Mesendoderm (in vitro differentiated cells): Measurements from ENCODE around the gene TANK.
"Not testable (repeated sequence)": the region's sequence is repeated elsewhere in the genome, so short reads cannot be mapped to it uniquely, and the experiment has no call there.

Source experiments
- DNase-seq: peaks from one replicate; pipeline ENCODE4 v3.0.0; 2013
- H2AK5ac ChIP-seq: 2 replicates; pipeline ENCODE4 v1.6.1; 2013; ENCODE audit warnings: low read length, inconsistent platforms
- H2BK120ac ChIP-seq: 2 replicates; pipeline ENCODE4 v1.6.1; 2013; ENCODE audit warnings: low read depth, mild to moderate bottlenecking, low read length, moderate library complexity, mixed read lengths
- H2BK15ac ChIP-seq: replicated peaks from 2 replicates; pipeline ENCODE4 v1.6.1; 2013; ENCODE audit warnings: low read depth, mild to moderate bottlenecking, moderate library complexity
- H2BK5ac ChIP-seq: 2 replicates; pipeline ENCODE4 v1.6.1; 2013; ENCODE audit warnings: low read length, inconsistent platforms
- H3K18ac ChIP-seq: 2 replicates; pipeline ENCODE4 v1.6.1; 2013; ENCODE audit warnings: mild to moderate bottlenecking, low read length, mixed read lengths
- H3K23ac ChIP-seq: one replicate; pipeline ENCODE4 v1.6.1; 2013; ENCODE audit warnings: low read length
- H3K27ac ChIP-seq: 2 replicates; pipeline ENCODE4 v1.5.1; 2013; ENCODE audit warnings: low read depth, mild to moderate bottlenecking, inconsistent platforms, low read length, moderate library complexity
- H3K27me3 ChIP-seq: 2 replicates; pipeline ENCODE4 v1.6.1; 2013; ENCODE audit warnings: low read length, control low read depth, mild to moderate bottlenecking, inconsistent platforms; ENCODE audit not compliant: insufficient read depth, poor library complexity
- H3K36me3 ChIP-seq: 2 replicates; pipeline ENCODE4 v1.6.1; 2013; ENCODE audit warnings: low read length, inconsistent platforms; ENCODE audit not compliant: control insufficient read depth, insufficient read depth
- H3K4ac ChIP-seq: one replicate; pipeline ENCODE4 v1.6.1; 2013; ENCODE audit warnings: low read depth, mild to moderate bottlenecking, low read length, moderate library complexity
- H3K4me1 ChIP-seq: 2 replicates; pipeline ENCODE4 v1.6.1; 2013; ENCODE audit warnings: low read depth, low read length, inconsistent platforms; ENCODE audit not compliant: control insufficient read depth
- H3K4me2 ChIP-seq: 2 replicates; pipeline ENCODE4 v1.6.1; 2013; ENCODE audit warnings: low read length
- H3K4me3 ChIP-seq: 2 replicates; pipeline ENCODE4 v1.5.1; 2013; ENCODE audit warnings: mild to moderate bottlenecking, low read length
- H3K56ac ChIP-seq: one replicate; pipeline ENCODE4 v1.6.1; 2013; ENCODE audit warnings: low read length
- H3K79me1 ChIP-seq: 2 replicates; pipeline ENCODE4 v1.6.1; 2013; ENCODE audit warnings: low read length, inconsistent platforms
- H3K79me2 ChIP-seq: 2 replicates; pipeline ENCODE4 v1.6.1; 2013; ENCODE audit warnings: mild to moderate bottlenecking, low read length; ENCODE audit not compliant: control insufficient read depth, insufficient read depth
- H3K9ac ChIP-seq: 2 replicates; pipeline ENCODE4 v1.6.1; 2013; ENCODE audit warnings: low read length, inconsistent platforms
- H4K5ac ChIP-seq: one replicate; pipeline ENCODE4 v1.6.1; 2013; ENCODE audit warnings: low read length
- H4K8ac ChIP-seq: one replicate; pipeline ENCODE4 v1.6.1; 2013; ENCODE audit warnings: low read depth, mild to moderate bottlenecking, control low read depth, low read length, moderate library complexity
- WGBS: extraction: QIAGEN DNeasy Blood & Tissue Kit; methylation state at CpG from one replicate; pipeline ENCODE4 v1.1.7; 2013; ENCODE audit warnings: low lambda C conversion rate, missing lambda C conversion rate; ENCODE audit not compliant: insufficient coverage; ENCODE audit errors: extremely low coverage; 5-methylcytosine and 5-hydroxymethylcytosine counted together

The TANK gene

DNA sequence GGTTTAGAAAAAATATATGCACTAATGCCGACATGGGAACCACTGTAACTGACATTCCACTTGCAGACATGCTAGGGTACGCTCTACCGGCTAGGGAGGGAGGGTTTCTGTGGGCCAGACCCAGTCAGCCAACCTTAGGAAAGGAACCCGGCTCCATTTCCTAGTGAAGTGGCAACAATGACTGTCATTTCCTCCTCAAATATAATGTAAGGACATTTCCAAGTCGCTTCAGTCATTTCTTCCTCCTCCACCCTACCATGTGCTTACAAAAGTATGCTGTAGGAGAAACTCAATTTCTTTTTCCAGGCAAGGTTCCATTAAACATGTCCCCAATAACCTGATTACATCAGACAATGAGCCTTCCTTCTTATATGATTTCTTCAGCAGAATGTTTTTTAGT is 83.7 kb downstream of the TANK start:
- peaks cover 4% of the 10 kb centered on the region for H3K4me1 ChIP-seq
- no peak overlapping the region for H3K4me3 ChIP-seq
- H3K18ac ChIP-seq = peak overlapping the region; percentile 96
- H3K9ac ChIP-seq = peak overlapping the region; percentile 40
- H3K27ac ChIP-seq = peak overlapping the region; percentile 55
- no peak overlapping the region for H3K4ac ChIP-seq
- H3K27me3 ChIP-seq = no peaks in the 10 kb centered on the region
- no peak overlapping the region for H3K23ac ChIP-seq
- no peaks in the 10 kb centered on the region for H3K79me2 ChIP-seq
- no peak overlapping the region for H2BK5ac ChIP-seq
- no peak overlapping the region for H4K5ac ChIP-seq
- H2AK5ac ChIP-seq = no peak overlapping the region
- no peaks in the 10 kb centered on the region for H3K36me3 ChIP-seq
- peak overlapping the region; percentile 67 for H4K8ac ChIP-seq
- DNase-seq = peak; percentile 36
- peak overlapping the region; percentile 61 for H3K56ac ChIP-seq
- H3K79me1 ChIP-seq = no peaks in the 10 kb centered on the region
- WGBS = no CpG with 5 or more reads among the region's 5 CpGs
- peak overlapping the region; percentile 82 for H2BK120ac ChIP-seq
- H3K4me2 ChIP-seq = peak overlapping the region; percentile 0
- no peak overlapping the region for H2BK15ac ChIP-seq

GRCh38 chr2:161244387-161245260 is 84.4 kb downstream of the TANK start:
- peak overlapping the region; percentile 81 for H3K56ac ChIP-seq
- no CpG with 5 or more reads among the region's 53 CpGs for WGBS
- H3K18ac ChIP-seq = peak overlapping the region; percentile 100
- H3K4ac ChIP-seq = peak overlapping the region; percentile 97
- H2AK5ac ChIP-seq, H4K8ac ChIP-seq, H3K23ac ChIP-seq, H3K79me2 ChIP-seq, H4K5ac ChIP-seq, H3K79me1 ChIP-seq, H3K27me3 ChIP-seq, H3K4me1 ChIP-seq, H3K36me3 ChIP-seq, H2BK5ac ChIP-seq, H2BK15ac ChIP-seq, H2BK120ac ChIP-seq: not testable (repeated sequence)
- H3K27ac ChIP-seq = peak overlapping the region; percentile 81
- peak; percentile 97 for DNase-seq
- peak overlapping the region; percentile 50 for H3K4me2 ChIP-seq
- peak overlapping the region; percentile 30 for H3K4me3 ChIP-seq
- H3K9ac ChIP-seq = peak overlapping the region; percentile 70

- peaks cover 4% of the 10 kb centered on the region for H3K4me1 ChIP-seq
- H3K4me2 ChIP-seq = no peak overlapping the region
- H3K56ac ChIP-seq = peak overlapping the region; percentile 51
- no peaks in the 10 kb centered on the region for H3K79me2 ChIP-seq
- H3K9ac ChIP-seq = peak overlapping the region; percentile 59
- H2AK5ac ChIP-seq = no peak overlapping the region
- no peak overlapping the region for H2BK5ac ChIP-seq
- H3K23ac ChIP-seq = no peak overlapping the region
- H3K4ac ChIP-seq = no peak overlapping the region
- H4K5ac ChIP-seq = no peak overlapping the region
- no peaks in the 10 kb centered on the region for H3K36me3 ChIP-seq
- H3K79me1 ChIP-seq = no peaks in the 10 kb centered on the region
- H3K27ac ChIP-seq = no peak overlapping the region
- no peak for DNase-seq
- H3K18ac ChIP-seq = peak overlapping the region; percentile 100
- WGBS = no CpG with 5 or more reads among the region's 5 CpGs
- H3K4me3 ChIP-seq = no peak overlapping the region
- H4K8ac ChIP-seq = no peak overlapping the region
- H3K27me3 ChIP-seq = no peaks in the 10 kb centered on the region
- H2BK120ac ChIP-seq = no peak overlapping the region
- no peak overlapping the region for H2BK15ac ChIP-seq
Measured at GRCh38 chr2:161245261-161245553, 85.0 kb downstream of the TANK start.

- no peaks in the 10 kb centered on the region for H3K79me2 ChIP-seq
- peaks cover 4% of the 10 kb centered on the region for H3K4me1 ChIP-seq
- peak overlapping the region; percentile 14 for H3K9ac ChIP-seq
- no peak overlapping the region for H4K8ac ChIP-seq
- H3K79me1 ChIP-seq = no peaks in the 10 kb centered on the region
- H2BK5ac ChIP-seq = no peak overlapping the region
- H2AK5ac ChIP-seq = no peak overlapping the region
- no peak overlapping the region for H3K4me2 ChIP-seq
- no peak overlapping the region for H3K23ac ChIP-seq
- H2BK120ac ChIP-seq = no peak overlapping the region
- H3K36me3 ChIP-seq = no peaks in the 10 kb centered on the region
- H3K4me3 ChIP-seq = no peak overlapping the region
- H3K27ac ChIP-seq = peak overlapping the region; percentile 18
- H3K27me3 ChIP-seq = no peaks in the 10 kb centered on the region
- H3K4ac ChIP-seq = no peak overlapping the region
- DNase-seq = peak; percentile 13
- peak overlapping the region; percentile 22 for H3K56ac ChIP-seq
- no peak overlapping the region for H3K18ac ChIP-seq
- no peak overlapping the region for H2BK15ac ChIP-seq
- no CpG with 5 or more reads among the region's 2 CpGs for WGBS
- peak overlapping the region; percentile 15 for H4K5ac ChIP-seq
Measured at GRCh38 chr2:161245671-161246070, 85.4 kb downstream of the TANK start.

- Histone ChIP-seq H3K79me1 (no peaks in the 10 kb centered on the region), H3K9ac (no peak overlapping the region), H3K27me3 (no peaks in the 10 kb centered on the region), H3K36me3 (no peaks in the 10 kb centered on the region), H3K4me2 (no peak overlapping the region), H3K79me2 (no peaks in the 10 kb centered on the region), H2AK5ac (no peak overlapping the region), H2BK5ac (no peak overlapping the region), H3K56ac (no peak overlapping the region), H4K5ac (no peak overlapping the region), H4K8ac (no peak overlapping the region), H3K23ac (no peak overlapping the region), H3K18ac (no peak overlapping the region), H3K4me3 (no peak overlapping the region), H3K4ac (no peak overlapping the region), H3K4me1 (peaks cover 4% of the 10 kb centered on the region), H2BK120ac (no peak overlapping the region), H2BK15ac (no peak overlapping the region), H3K27ac (no peak overlapping the region)
- peak; percentile 53 for DNase-seq
- no CpG with 5 or more reads among the region's 5 CpGs for WGBS
Measured at GRCh38 chr2:161246281-161246680, 86.1 kb downstream of the TANK start.
